Activated CD4-positive, CD25-positive, alpha-beta regulatory T cell (primary cell): Measurements from ENCODE around the gene SYAP1.
"Not testable (repeated sequence)": the region's sequence is repeated elsewhere in the genome, so short reads cannot be mapped to it uniquely, and the experiment has no call there.

Source experiments
- DNase-seq, 4 experiments: peaks; one replicate each; lab custom pipeline; 2025; lab: John Stamatoyannopoulos, UW

The SYAP1 gene

DNA sequence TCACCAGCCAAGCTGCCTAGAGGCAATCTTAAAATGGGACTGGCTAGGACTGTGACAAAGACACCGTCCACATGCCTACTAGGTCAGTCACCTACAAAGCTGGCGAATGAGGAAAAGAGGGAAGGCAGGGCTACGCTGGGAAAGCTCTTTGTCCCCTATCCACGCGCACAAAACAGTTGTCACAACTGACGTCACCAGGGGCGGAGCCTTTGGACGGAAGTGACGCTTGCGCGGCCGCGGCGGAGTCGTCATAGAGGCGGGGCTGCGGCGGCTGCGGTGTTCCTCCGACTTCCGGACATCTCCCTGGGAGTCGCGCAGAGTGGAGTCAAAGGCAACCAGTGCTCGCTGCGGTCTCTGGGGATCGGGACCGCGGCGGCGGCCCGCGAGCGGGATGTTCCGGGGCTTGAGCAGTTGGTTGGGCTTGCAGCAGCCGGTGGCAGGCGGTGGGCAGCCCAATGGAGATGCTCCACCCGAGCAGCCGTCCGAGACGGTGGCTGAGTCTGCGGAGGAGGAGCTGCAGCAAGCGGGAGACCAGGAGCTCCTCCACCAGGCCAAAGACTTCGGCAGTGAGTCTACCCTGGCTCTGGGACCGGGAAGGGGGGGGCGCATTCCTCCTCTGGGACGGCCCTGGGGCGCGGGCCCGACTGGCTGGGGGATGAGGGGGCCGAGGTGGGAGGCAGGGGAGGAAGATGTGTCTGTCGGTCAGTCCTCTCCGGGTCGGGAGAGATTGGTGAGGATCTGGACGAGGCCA is at the start of gene SYAP1:
Gene SYAP1, plus strand, starts transcription at position 279 of the 751 bp plus-strand sequence. Its CDS starts 113 bp downstream, at position 392.
- DNase-seq: peak; percentile 69 to 81 (median 76)

- DNase-seq: no peak
These were observed 48.4 kb upstream of the SYAP1 start for GRCh38 chrX:16671005-16671404.

- DNase-seq: no peak
These were observed 40.7 kb upstream of the SYAP1 start for GRCh38 chrX:16678689-16679088.

- no peak for DNase-seq
These were observed 36.3 kb upstream of the SYAP1 start for GRCh38 chrX:16683007-16683664.

GRCh38 chrX:16687514-16687913 is 31.9 kb upstream of the SYAP1 start:
- DNase-seq: no peak

- peak; percentile 1 to 60 (median 24) for DNase-seq
These were observed 24.2 kb upstream of the SYAP1 start for GRCh38 chrX:16695079-16695676.

DNA sequence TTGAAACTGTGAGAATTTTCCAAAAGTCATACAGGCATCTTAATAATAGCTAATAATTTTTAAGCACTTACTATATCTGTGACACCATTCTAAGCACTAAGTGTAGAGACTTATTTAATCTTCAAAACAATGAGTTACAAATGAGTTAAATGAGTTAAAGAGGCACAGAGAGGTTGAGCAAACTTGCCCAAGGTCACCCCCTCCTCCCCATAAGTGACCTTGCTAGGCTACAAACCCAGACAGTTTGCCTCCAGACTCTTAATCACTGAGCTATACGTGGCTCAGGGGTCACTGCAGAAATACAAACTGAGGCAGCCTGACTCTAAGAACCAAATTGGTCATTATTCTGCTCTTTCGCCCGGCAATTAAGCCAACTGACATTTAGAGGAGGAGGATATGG is 22.5 kb upstream of the SYAP1 start:
- no peak for DNase-seq

DNA sequence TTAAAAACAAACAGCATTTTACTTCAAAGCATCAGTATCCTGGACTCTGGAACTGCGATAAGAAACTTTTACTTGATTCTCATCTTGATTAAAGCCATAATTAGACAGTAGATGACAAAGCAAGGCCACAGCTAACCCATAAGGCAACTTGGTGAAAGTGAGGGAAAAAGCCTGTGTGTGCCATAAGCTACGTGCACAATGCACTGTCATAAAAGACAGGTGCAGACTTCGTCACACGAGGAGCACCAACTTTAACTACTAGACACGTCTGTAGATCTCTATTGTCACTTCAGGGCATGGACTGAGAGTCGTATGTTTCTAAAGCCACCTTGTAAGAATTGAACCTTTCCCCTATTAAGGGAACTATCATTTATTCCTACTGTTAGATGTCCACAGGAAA is 20.0 kb upstream of the SYAP1 start:
- no peak for DNase-seq

DNA sequence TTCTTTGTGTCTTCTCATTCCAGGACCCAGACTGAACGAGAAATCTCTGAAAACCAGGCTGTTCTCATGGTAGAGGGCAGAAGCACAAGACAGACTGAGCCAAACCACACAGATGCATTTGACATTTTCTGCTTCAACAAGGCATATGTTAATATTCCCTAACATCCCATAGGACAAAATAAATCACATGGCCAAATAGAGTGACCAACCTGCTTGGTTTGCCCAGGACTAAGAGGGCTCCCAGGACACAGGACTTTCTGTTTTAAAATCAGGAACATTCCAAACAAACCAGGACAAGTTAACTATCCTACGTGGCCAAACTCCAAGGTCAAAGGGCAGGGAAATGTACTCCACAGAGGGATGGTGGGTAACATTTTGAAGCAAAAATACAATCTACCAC is 18.7 kb upstream of the SYAP1 start:
- DNase-seq: no peak

GRCh38 chrX:16702700-16703599 is 16.5 kb upstream of the SYAP1 start:
- no peak for DNase-seq

DNA sequence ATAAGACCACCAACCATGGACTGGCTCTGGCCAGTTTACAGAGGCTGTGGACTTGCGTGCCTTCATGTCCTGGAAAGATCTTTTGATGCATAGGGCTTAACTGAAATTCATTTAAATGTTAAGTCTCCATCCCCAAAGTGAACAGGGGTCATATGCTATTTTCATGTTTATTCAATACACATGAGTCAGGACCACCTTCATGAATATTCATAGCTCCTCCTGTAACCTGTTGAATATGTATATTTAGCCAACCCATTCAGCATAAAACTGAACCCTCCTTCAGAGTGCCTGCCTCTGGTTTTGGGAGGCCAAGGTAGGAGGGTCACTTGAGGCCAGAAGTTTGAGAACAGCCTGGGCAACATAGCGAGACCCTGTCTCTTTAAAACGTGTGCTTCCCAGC is 14.0 kb upstream of the SYAP1 start:
- DNase-seq: no peak

GRCh38 chrX:16708016-16708415 is 11.4 kb upstream of the SYAP1 start:
- DNase-seq: no peak

- DNase-seq: no peak
These were observed 8.1 kb upstream of the SYAP1 start for GRCh38 chrX:16711219-16711811.

DNA sequence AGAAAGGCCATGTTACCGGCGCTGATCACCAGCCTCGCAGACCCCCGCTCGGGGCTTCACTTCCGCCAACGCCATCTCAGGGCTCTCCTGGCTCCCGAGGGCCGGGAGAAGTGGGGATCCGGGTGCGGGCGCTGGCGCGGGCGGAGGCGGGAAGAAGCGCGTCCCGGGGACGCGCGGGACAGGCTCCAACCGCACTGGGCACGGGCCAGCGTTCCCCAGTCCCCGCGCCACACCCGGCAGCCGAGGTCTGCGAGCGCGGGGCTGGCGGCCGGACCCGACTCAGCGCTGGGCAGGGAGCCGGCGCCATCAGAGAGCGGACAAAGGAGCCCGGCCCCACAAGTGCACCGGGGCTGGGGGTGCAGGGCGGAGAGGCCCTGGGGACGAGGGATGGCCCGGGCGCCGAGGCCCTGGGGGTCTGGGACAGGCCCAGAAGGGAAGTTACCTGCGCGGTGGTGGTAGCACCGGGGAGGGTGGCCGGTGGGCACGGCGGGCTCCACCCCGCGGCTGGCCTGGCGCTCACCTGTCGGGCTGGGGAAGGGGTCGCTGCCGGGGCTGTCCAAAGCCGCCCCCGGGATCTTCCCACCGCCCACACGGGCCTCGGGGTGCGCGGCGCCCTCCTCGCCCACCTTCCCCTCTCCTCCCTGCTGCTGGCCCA is 7.4 kb upstream of the SYAP1 start:
- no peak for DNase-seq

DNA sequence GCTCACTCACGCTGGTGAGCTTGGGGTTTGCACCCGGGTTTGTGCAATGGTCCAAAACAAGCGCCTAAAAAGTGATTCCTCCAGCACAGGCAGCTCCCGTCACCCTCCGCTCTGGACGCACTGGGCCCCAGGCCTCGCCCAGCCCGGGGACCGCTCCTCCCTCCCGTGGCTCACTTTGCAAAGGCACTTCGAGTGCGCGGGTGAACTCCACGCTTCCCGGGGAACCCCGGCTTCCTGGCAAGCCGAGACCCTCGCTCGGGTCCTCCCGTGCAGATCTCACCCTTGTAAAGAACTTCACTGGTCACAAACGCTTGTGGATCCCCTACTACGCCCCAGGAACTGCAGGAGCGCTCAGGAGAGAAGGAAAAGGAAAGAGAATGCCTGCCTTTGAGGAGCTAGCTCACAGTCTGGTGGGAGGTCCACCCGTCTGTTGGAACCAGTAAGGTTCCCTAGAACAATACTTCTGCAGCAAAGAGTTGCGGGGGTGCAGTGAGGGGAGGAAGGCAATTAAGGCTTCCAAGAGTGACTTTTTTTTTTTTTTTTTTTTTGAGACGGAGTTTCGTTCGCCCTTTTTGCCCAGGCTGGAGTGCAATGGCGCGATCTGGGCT is 6.8 kb upstream of the SYAP1 start, which contains the start of gene CTPS2:
Gene CTPS2, minus strand, starts transcription at position 122 of the 608 bp plus-strand sequence. CDS start 9,767 bp downstream, outside the sequence.
- peak; percentile 4 to 15 (median 8) for DNase-seq

- no peak for DNase-seq
These were observed 4.9 kb upstream of the SYAP1 start for GRCh38 chrX:16714504-16714903.

DNA sequence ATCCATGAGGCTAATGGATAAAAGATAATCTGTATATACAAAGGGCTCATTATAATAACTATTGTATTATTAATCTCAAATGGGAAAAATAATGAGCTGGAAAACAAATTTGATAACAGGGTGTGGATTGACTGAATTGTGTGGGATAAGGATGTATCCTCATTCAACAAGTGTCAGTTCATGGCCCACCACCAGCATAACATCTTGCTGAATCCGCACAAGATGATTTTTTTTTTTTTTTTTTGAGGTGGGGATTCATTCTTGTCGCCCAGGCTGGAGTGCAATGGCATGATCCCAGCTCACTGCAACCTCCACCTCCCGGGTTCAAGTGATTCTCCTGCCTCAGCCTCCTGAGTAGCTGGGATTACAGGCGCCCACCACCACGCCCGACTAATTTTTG is 3.8 kb upstream of the SYAP1 start:
- DNase-seq: not testable (repeated sequence)

DNA sequence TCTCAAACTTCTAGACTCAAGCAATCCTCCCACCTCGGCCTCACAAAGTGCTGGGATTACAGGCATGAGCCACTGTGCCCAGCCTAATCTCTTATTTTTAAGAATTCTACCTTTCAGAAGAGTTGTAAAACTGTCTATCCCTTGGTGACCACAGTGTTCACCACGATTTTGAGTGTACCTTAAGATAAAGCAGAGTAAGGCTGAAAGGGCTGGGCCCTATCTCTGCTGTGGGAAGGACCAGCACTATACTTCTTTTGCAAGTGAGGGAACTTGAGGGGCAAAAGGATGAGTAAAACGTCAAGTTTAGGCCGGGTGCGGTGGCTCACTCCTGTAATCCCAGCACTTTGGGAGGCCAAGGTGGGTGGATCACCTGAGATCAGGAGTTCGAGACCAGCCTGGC is 3.0 kb upstream of the SYAP1 start:
- DNase-seq: not testable (repeated sequence)

GRCh38 chrX:16718824-16719333 is 533 bp upstream of the SYAP1 start:
- DNase-seq: no peak

DNA sequence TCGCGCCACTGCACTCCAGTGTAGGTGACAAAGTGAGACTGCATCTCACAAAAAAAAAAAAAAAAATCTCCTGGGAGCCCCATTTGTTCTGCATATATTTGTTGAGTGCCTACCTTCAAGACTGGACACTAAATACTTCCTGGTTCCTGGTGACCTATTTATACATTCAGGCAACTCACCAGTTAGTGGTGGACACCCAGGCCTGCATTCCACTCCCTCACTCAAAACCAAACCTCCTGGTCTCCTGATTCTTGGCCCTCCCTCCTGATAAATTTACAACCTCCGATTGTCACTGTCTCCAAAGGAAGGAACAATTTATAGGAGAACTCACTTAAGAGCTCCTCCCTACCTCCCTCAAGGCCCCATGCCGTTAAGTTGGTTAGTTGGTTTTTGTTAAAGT is 3.1 kb downstream of the SYAP1 start:
- DNase-seq: no peak
